ENCODE measurements around the gene ERP27.

ERP27 gene

GRCh38 chr12:14927267-14927666 is 11.1 kb downstream of the ERP27 start:
- H3K4me3 ChIP-seq (ENCODE audit: low read depth, low read length), result no peak overlapping the region
- DNase-seq, result no peak
- no peaks in the 10 kb centered on the region for H3K36me3 ChIP-seq (replicated peaks)
- no peak overlapping the region for H3K27ac ChIP-seq
- in situ Hi-C loops (cut with HindIII; ENCODE audit: low pct_ligation_motif_present, low sequenced_read_pairs), result no loop called here
- TF ChIP-seq, protein P1, sequence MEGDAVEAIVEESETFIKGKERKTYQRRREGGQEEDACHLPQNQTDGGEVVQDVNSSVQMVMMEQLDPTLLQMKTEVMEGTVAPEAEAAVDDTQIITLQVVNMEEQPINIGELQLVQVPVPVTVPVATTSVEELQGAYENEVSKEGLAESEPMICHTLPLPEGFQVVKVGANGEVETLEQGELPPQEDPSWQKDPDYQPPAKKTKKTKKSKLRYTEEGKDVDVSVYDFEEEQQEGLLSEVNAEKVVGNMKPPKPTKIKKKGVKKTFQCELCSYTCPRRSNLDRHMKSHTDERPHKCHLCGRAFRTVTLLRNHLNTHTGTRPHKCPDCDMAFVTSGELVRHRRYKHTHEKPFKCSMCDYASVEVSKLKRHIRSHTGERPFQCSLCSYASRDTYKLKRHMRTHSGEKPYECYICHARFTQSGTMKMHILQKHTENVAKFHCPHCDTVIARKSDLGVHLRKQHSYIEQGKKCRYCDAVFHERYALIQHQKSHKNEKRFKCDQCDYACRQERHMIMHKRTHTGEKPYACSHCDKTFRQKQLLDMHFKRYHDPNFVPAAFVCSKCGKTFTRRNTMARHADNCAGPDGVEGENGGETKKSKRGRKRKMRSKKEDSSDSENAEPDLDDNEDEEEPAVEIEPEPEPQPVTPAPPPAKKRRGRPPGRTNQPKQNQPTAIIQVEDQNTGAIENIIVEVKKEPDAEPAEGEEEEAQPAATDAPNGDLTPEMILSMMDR (IDR thresholded peaks at IDR 0.05; ENCODE audit: low read depth, low read length, missing control alignments), result no peak
- no peaks in the 10 kb centered on the region for H3K27me3 ChIP-seq (replicated peaks)

GRCh38 chr12:14924541-14924940 is 13.8 kb downstream of the ERP27 start:
- Histone ChIP-seq H3K27ac (no peak overlapping the region), H3K27me3 (replicated peaks) (no peaks in the 10 kb centered on the region)
- TF ChIP-seq, protein P1 (IDR thresholded peaks at IDR 0.05; ENCODE audit: low read depth, low read length, missing control alignments), result no peak

DNA sequence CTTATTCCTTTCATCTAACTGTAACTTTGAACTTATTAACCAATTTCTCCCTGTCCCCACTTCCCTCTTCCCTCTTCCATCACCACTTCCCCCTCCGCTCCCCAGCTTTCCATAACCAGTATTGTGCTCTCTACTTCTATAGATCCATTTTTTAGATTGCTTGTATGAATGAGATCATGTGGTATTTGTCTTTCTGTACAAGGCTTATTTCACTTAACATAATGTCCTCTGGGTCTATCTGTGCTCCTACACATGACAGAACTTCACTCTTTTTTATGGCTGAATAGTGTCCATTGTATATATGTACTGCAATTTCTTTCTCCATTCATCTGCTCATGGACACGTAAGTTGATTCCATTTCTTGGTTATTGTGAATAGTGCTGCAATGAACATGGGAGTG is 14.4 kb downstream of the ERP27 start:
- in situ Hi-C loops (cut with HindIII; ENCODE audit: low pct_ligation_motif_present, low sequenced_read_pairs), result no loop called here
- DNase-seq, result no peak
- H3K4me3 ChIP-seq (ENCODE audit: low read depth, low read length), result no peak overlapping the region
- TF ChIP-seq, protein P1 (IDR thresholded peaks at IDR 0.05; ENCODE audit: low read depth, low read length, missing control alignments), result no peak
- no peaks in the 10 kb centered on the region for H3K27me3 ChIP-seq (replicated peaks)
- H3K36me3 ChIP-seq (replicated peaks), result no peaks in the 10 kb centered on the region
- no peak overlapping the region for H3K27ac ChIP-seq

More at GRCh38 chr12:14924541-14924940, 13.8 kb downstream of the ERP27 start:
- Histone ChIP-seq H3K36me3 (replicated peaks) (no peaks in the 10 kb centered on the region), H3K4me3 (ENCODE audit: low read depth, low read length) (no peak overlapping the region)
- in situ Hi-C loops (cut with HindIII; ENCODE audit: low pct_ligation_motif_present, low sequenced_read_pairs), result no loop called here
- no peak for DNase-seq

DNA sequence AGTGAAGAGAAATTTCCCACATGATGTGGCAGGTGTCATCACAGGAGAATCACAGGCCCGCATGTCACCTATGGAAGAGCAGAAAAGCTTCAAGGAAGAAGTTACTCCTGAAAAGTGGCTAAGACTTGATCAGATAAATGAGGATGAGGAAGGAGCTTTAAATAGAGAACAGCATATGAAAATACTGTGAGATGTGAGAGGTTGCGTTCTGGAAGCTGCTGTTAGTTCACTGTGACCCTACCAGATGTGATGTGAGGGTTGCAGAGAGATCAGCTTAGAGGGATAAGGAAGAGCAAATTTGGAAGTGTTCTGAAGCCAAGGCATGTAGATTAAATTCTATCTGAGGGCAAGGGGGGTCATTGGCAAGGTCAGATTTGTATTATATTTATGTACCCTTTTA is 17.1 kb downstream of the ERP27 start:
- no peaks in the 10 kb centered on the region for H3K36me3 ChIP-seq (replicated peaks)
- in situ Hi-C loops (cut with HindIII; ENCODE audit: low pct_ligation_motif_present, low sequenced_read_pairs), result no loop called here
- no peak overlapping the region for H3K27ac ChIP-seq
- DNase-seq, result no peak
- H3K27me3 ChIP-seq (replicated peaks), result no peaks in the 10 kb centered on the region
- no peak overlapping the region for H3K4me3 ChIP-seq (ENCODE audit: low read depth, low read length)
- TF ChIP-seq, protein P1 (IDR thresholded peaks at IDR 0.05; ENCODE audit: low read depth, low read length, missing control alignments), result no peak

- H3K4me3 ChIP-seq (ENCODE audit: low read depth, low read length), result no peak overlapping the region
- in situ Hi-C loops (cut with HindIII; ENCODE audit: low pct_ligation_motif_present, low sequenced_read_pairs), result no loop called here
- no peaks in the 10 kb centered on the region for H3K36me3 ChIP-seq (replicated peaks)
- DNase-seq, result no peak
- TF ChIP-seq, protein P1 (IDR thresholded peaks at IDR 0.05; ENCODE audit: low read depth, low read length, missing control alignments), result no peak
- no peaks in the 10 kb centered on the region for H3K27me3 ChIP-seq (replicated peaks)
- H3K27ac ChIP-seq, result no peak overlapping the region
Measured at GRCh38 chr12:14920475-14921126, 17.7 kb downstream of the ERP27 start.

DNA sequence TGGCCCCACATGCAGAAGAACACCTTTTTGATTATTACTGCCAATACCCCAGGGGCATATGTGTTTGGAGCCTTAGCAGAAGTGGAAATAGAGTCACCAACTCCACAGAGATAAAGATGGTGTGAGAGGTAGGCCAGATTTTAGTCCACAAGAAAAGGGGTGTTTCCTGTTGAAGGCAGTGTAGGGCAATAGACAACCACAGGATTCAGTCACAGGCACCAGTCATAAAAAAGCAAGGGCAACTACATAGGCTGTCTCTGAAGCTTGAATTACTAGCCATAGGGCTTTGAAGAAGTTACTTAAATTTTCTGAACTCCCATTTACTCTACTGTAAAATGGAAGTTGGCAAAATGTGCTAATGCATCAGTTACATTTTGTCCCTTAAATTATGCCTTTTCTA is 18.9 kb downstream of the ERP27 start:
- Histone ChIP-seq H3K36me3 (replicated peaks) (no peaks in the 10 kb centered on the region), H3K4me3 (ENCODE audit: low read depth, low read length) (no peak overlapping the region), H3K27me3 (replicated peaks) (no peaks in the 10 kb centered on the region), H3K27ac (no peak overlapping the region)
- in situ Hi-C loops (cut with HindIII; ENCODE audit: low pct_ligation_motif_present, low sequenced_read_pairs), result no loop called here
- TF ChIP-seq, protein P1 (IDR thresholded peaks at IDR 0.05; ENCODE audit: low read depth, low read length, missing control alignments), result no peak
- DNase-seq, result no peak

All from brain microvascular endothelial cell (primary cell).